HCT116 (cell line): ENCODE results near the gene LRFN4. TPM values are rescaled to one million over a fixed set of nuclear protein-coding genes. Genes with fewer than 3 reads are reported as not detected.

Experiments
- ATAC-seq: fragments of 200-7000 bp; cut with Tn5 transposase; 2 replicates; pipeline ENCODE4 v1.9.1; 2020; ENCODE audit warnings: mild to moderate bottlenecking, moderate library complexity
- BruUV-seq: library from RNA; stranded (reverse); fragments of 400-500 nt; replicated peaks from 2 replicates; lab custom pipeline; 2021; lab: Mats Ljungman, UMichigan
- CTCF ChIA-PET: fragments of 300-600 bp; sonication (Branson Sonifier 250); formaldehyde crosslinking; loops from one replicate; lab custom pipeline; 2021; ENCODE audit warnings: antibody characterized with exemption; lab: Charles Lee
- POLR2A ChIA-PET: fragments of 300-600, 350-600 bp; sonication (Branson Sonifier 250); formaldehyde crosslinking; loops from one replicate; lab custom pipeline; 2021; ENCODE audit warnings: antibody characterized with exemption; lab: Charles Lee
- RAD21 ChIA-PET, 2 experiments: fragments of 300-600 bp; sonication (Branson Sonifier 250); formaldehyde crosslinking; loops; one replicate each; lab custom pipeline; 2023; ENCODE audit warnings: low total read pairs in 2 of 2; ENCODE audit not compliant: uncharacterized antibody in 2 of 2, unreplicated experiment in 2 of 2, low non-redundant PET in 1 of 2; lab: Charles Lee
- DNase-seq: peaks from one replicate; pipeline ENCODE4 v3.0.0-alpha.2; 2010; ENCODE audit warnings: low read depth, low spot score
- H2AFZ ChIP-seq: fragments of 200-600 bp; shearing (Covaris generic), sonication (generic); 2 replicates; pipeline ENCODE4 v1.6.1; 2017; ENCODE audit warnings: low read depth, mixed run types, mixed read lengths, antibody characterized with exemption, low read length; ENCODE audit not compliant: poor library complexity, severe bottlenecking
- H3K27ac ChIP-seq: 2 replicates; pipeline ENCODE4 v1.5.1; 2012; ENCODE audit warnings: low read depth, low read length
- H3K27me3 ChIP-seq: fragments of 200-600 bp; sonication (generic); 2 replicates; pipeline ENCODE4 v1.6.1; 2016; ENCODE audit warnings: mixed run types, low read length, mixed read lengths; ENCODE audit not compliant: insufficient read depth
- H3K36me3 ChIP-seq, 2 experiments: fragments of 200-500 bp in 1 of 2; fragments of 200-600 bp in 1 of 2; sonication (Bioruptor generic) in 1 of 2; sonication (generic) in 1 of 2; 2 replicates each; pipeline versions ENCODE4 v1.5.1 to v1.6.1; 2014 to 2016; ENCODE audit warnings: low read length in 2 of 2, inconsistent platforms in 1 of 2, mixed read lengths in 1 of 2, mixed run types in 1 of 2; ENCODE audit not compliant: insufficient read depth in 2 of 2, control insufficient read depth in 1 of 2
- H3K4me1 ChIP-seq, 2 experiments: fragments of 200-600 bp in 1 of 2; sonication (generic) in 1 of 2; 2 replicates each; pipeline versions ENCODE4 v1.5.1 to v1.6.1; 2012 to 2017; ENCODE audit warnings: low read length in 2 of 2, inconsistent platforms in 1 of 2, mild to moderate bottlenecking in 1 of 2, mixed read lengths in 1 of 2, mixed run types in 1 of 2, moderate library complexity in 1 of 2; ENCODE audit not compliant: insufficient read depth in 2 of 2, control insufficient read depth in 1 of 2
- H3K4me2 ChIP-seq: fragments of 200-600 bp; sonication (generic); 2 replicates; pipeline ENCODE4 v1.6.1; 2017; ENCODE audit warnings: mixed run types, low read length, mixed read lengths
- H3K4me3 ChIP-seq, 2 experiments: fragments of 200-600 bp in 1 of 2; sonication (generic) in 1 of 2; replicated peaks in 1 of 2; 2 replicates each; pipeline ENCODE4 v1.5.1; 2011 to 2016; ENCODE audit warnings: low read length in 2 of 2, control low read depth in 1 of 2, low read depth in 1 of 2, mild to moderate bottlenecking in 1 of 2, mixed read lengths in 1 of 2, mixed run types in 1 of 2
- H3K79me2 ChIP-seq: fragments of 200-600 bp; sonication (generic); 2 replicates; pipeline ENCODE4 v1.6.1; 2017; ENCODE audit warnings: mild to moderate bottlenecking, mixed run types, low read length, moderate library complexity, mixed read lengths; ENCODE audit not compliant: insufficient read depth
- H3K9ac ChIP-seq: fragments of 200-600 bp; sonication (generic); 2 replicates; pipeline ENCODE4 v1.6.1; 2016; ENCODE audit warnings: low read length, mixed read lengths
- H3K9me2 ChIP-seq: fragments of 200-600 bp; sonication (generic), shearing (Covaris generic); 2 replicates; pipeline ENCODE4 v1.6.1; 2017; ENCODE audit warnings: mixed run types, mild to moderate bottlenecking, moderate library complexity; ENCODE audit not compliant: insufficient read depth
- H3K9me3 ChIP-seq, 2 experiments: fragments of 200-500 bp in 1 of 2; fragments of 200-600 bp in 1 of 2; sonication (Bioruptor generic) in 1 of 2; sonication (generic) in 1 of 2; 2 replicates each; pipeline ENCODE4 v1.6.1; 2014 to 2017; ENCODE audit warnings: low read length in 2 of 2, mixed read lengths in 2 of 2, inconsistent platforms in 1 of 2, low read depth in 1 of 2, mild to moderate bottlenecking in 1 of 2, mixed run types in 1 of 2, moderate library complexity in 1 of 2; ENCODE audit not compliant: control insufficient read depth in 1 of 2, insufficient read depth in 1 of 2
- H4K20me1 ChIP-seq: fragments of 200-600 bp; sonication (generic), shearing (Covaris generic); 2 replicates; pipeline ENCODE4 v1.6.1; 2017; ENCODE audit warnings: mixed run types, mild to moderate bottlenecking, moderate library complexity; ENCODE audit not compliant: insufficient read depth
- EZH2phosphoT487 ChIP-seq: fragments of 200-600 bp; IDR thresholded peaks from 2 replicates; pipeline ENCODE4 v1.6.1; 2018; ENCODE audit warnings: antibody characterized with exemption, borderline replicate concordance
- POLR2A ChIP-seq: IDR thresholded peaks from 2 replicates; pipeline ENCODE4 v1.7.0; 2011; ENCODE audit warnings: borderline replicate concordance; ENCODE audit not compliant: insufficient read depth, insufficient read length; ENCODE audit errors: extremely low read depth
- ZFX ChIP-seq: fragments of 450-650 bp; IDR thresholded peaks from 2 replicates; pipeline ENCODE4 v1.6.1; 2017
- intact Hi-C: fragments of 100-400 bp; cut with micrococcal nuclease; formaldehyde crosslinking; loops from 2 replicates; pipeline ENCODE4 v1.10.0; 2022
- total RNA-seq: library from RNA; stranded (reverse); gene quantifications from one replicate; pipeline ENCODE4 v1.2.1, GENCODE V29; 2021; ENCODE audit not compliant: unreplicated experiment
- TF ChIP-seq, protein P1 (sequence below): IDR thresholded peaks from 2 replicates; pipeline ENCODE4 v1.6.1; 2012; ENCODE audit warnings: low read depth
- TF ChIP-seq, protein P2 (sequence below): IDR thresholded peaks from 2 replicates; pipeline ENCODE4 v1.6.1; 2011; ENCODE audit warnings: mild to moderate bottlenecking, low read length, moderate library complexity; ENCODE audit not compliant: insufficient replicate concordance; ENCODE audit errors: extremely low read depth
- TF ChIP-seq, protein P3 (sequence below), 3 experiments: fragments of 200-600 bp in 1 of 3; sonication (generic) in 1 of 3; IDR thresholded peaks in 2 of 3; conservative IDR thresholded peaks in 1 of 3; 2 replicates each; pipeline ENCODE4 v1.5.1; 2012 to 2017; ENCODE audit warnings: low read depth in 2 of 3, low read length in 2 of 3, antibody characterized with exemption in 1 of 3, borderline replicate concordance in 1 of 3, control low read depth in 1 of 3, mild to moderate bottlenecking in 1 of 3, mixed read lengths in 1 of 3, mixed run types in 1 of 3, moderate library complexity in 1 of 3; ENCODE audit not compliant: insufficient read depth in 1 of 3

Gene LRFN4
- total RNA-seq, 1 experiment from 2014 or later: 55.4 TPM

DNA sequence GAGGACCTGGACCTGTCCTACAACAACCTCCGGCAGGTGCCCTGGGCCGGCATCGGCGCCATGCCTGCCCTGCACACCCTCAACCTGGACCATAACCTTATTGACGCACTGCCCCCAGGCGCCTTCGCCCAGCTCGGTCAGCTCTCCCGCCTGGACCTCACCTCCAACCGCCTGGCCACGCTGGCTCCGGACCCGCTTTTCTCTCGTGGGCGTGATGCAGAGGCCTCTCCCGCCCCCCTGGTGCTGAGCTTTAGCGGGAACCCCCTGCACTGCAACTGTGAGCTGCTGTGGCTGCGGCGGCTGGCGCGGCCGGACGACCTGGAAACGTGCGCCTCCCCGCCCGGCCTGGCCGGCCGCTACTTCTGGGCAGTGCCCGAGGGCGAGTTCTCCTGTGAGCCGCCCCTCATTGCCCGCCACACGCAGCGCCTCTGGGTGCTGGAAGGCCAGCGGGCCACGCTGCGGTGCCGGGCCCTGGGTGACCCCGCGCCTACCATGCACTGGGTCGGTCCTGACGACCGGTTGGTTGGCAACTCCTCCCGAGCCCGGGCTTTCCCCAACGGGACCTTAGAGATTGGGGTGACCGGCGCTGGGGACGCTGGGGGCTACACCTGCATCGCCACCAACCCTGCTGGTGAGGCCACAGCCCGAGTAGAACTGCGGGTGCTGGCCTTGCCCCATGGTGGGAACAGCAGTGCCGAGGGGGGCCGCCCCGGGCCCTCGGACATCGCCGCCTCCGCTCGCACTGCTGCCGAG lies 1.5 kb downstream of the LRFN4 start:
- H3K4me1 ChIP-seq: peaks cover 11 to 24% of the 10 kb centered on the region in 2 experiments
- H2AFZ ChIP-seq: no peak overlapping the region
- TF ChIP-seq, protein P1, sequence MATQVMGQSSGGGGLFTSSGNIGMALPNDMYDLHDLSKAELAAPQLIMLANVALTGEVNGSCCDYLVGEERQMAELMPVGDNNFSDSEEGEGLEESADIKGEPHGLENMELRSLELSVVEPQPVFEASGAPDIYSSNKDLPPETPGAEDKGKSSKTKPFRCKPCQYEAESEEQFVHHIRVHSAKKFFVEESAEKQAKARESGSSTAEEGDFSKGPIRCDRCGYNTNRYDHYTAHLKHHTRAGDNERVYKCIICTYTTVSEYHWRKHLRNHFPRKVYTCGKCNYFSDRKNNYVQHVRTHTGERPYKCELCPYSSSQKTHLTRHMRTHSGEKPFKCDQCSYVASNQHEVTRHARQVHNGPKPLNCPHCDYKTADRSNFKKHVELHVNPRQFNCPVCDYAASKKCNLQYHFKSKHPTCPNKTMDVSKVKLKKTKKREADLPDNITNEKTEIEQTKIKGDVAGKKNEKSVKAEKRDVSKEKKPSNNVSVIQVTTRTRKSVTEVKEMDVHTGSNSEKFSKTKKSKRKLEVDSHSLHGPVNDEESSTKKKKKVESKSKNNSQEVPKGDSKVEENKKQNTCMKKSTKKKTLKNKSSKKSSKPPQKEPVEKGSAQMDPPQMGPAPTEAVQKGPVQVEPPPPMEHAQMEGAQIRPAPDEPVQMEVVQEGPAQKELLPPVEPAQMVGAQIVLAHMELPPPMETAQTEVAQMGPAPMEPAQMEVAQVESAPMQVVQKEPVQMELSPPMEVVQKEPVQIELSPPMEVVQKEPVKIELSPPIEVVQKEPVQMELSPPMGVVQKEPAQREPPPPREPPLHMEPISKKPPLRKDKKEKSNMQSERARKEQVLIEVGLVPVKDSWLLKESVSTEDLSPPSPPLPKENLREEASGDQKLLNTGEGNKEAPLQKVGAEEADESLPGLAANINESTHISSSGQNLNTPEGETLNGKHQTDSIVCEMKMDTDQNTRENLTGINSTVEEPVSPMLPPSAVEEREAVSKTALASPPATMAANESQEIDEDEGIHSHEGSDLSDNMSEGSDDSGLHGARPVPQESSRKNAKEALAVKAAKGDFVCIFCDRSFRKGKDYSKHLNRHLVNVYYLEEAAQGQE: no peak
- TF ChIP-seq EZH2phosphoT487: no peak
- TF ChIP-seq POLR2A: no peak
- TF ChIP-seq, protein P2, sequence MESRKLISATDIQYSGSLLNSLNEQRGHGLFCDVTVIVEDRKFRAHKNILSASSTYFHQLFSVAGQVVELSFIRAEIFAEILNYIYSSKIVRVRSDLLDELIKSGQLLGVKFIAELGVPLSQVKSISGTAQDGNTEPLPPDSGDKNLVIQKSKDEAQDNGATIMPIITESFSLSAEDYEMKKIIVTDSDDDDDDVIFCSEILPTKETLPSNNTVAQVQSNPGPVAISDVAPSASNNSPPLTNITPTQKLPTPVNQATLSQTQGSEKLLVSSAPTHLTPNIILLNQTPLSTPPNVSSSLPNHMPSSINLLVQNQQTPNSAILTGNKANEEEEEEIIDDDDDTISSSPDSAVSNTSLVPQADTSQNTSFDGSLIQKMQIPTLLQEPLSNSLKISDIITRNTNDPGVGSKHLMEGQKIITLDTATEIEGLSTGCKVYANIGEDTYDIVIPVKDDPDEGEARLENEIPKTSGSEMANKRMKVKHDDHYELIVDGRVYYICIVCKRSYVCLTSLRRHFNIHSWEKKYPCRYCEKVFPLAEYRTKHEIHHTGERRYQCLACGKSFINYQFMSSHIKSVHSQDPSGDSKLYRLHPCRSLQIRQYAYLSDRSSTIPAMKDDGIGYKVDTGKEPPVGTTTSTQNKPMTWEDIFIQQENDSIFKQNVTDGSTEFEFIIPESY: no peak
- no peak for TF ChIP-seq ZFX
- TF ChIP-seq, protein P3, sequence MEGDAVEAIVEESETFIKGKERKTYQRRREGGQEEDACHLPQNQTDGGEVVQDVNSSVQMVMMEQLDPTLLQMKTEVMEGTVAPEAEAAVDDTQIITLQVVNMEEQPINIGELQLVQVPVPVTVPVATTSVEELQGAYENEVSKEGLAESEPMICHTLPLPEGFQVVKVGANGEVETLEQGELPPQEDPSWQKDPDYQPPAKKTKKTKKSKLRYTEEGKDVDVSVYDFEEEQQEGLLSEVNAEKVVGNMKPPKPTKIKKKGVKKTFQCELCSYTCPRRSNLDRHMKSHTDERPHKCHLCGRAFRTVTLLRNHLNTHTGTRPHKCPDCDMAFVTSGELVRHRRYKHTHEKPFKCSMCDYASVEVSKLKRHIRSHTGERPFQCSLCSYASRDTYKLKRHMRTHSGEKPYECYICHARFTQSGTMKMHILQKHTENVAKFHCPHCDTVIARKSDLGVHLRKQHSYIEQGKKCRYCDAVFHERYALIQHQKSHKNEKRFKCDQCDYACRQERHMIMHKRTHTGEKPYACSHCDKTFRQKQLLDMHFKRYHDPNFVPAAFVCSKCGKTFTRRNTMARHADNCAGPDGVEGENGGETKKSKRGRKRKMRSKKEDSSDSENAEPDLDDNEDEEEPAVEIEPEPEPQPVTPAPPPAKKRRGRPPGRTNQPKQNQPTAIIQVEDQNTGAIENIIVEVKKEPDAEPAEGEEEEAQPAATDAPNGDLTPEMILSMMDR (IDR thresholded peaks at IDR 0.05 in 2 of 3, conservative IDR thresholded peaks at IDR 0.05 in 1 of 3; ENCODE audit: borderline replicate concordance in 1 of 3, insufficient read depth in 1 of 3, low read depth in 2 of 3, low read length in 2 of 3): no peak
- ChIA-PET POLR2A (interaction anchor here (0.7 kb wide), 1 partner anchor 60 kb away, joined by 3 read pairs; no protein-coding TSS in a partner anchor), CTCF (interaction anchor here (1.2 kb wide), 1 partner anchor 25 kb away, joined by 5 read pairs; no protein-coding TSS in a partner anchor), RAD21 (no interaction called here)
- no peaks in the 10 kb centered on the region for H3K27me3 ChIP-seq
- H3K9me3 ChIP-seq: no peaks in the 10 kb centered on the region
- intact Hi-C loops: no loop called here
- no peaks in the 10 kb centered on the region for H4K20me1 ChIP-seq
- no peak for ATAC-seq
- peak overlapping the region; percentile 66 to 74; a peak in 2 of 4 replicates for H3K4me3 ChIP-seq
- H3K4me2 ChIP-seq: peak overlapping the region; percentile 88
- peak overlapping the region; percentile 97; the same call in 1 of the 2 replicates for H3K27ac ChIP-seq
- no peaks in the 10 kb centered on the region for H3K9me2 ChIP-seq
- no TSS peak for BruUV-seq
- H3K79me2 ChIP-seq: peaks cover 23% of the 10 kb centered on the region
- no peak for DNase-seq
- H3K9ac ChIP-seq: no peak overlapping the region
- H3K36me3 ChIP-seq: peaks cover 0 to 4% of the 10 kb centered on the region in 2 experiments; a peak in 1 of 4 replicates
